UCSD-AML1 (cell line): Measurements from ENCODE around the gene NCOA1.
"Not testable (repeated sequence)": the region's sequence is repeated elsewhere in the genome, so short reads cannot be mapped to it uniquely, and the experiment has no call there.

Experiments used
- DNase-seq: peaks from one replicate; lab custom pipeline; 2025; ENCODE audit not compliant: unreplicated experiment; lab: John Stamatoyannopoulos, UW

The NCOA1 gene

GRCh38 chr2:24533574-24533973 lies 42.5 kb downstream of the NCOA1 start:
- not testable (repeated sequence) for DNase-seq

- DNase-seq = no peak
Measured at GRCh38 chr2:24538720-24539119, 47.7 kb downstream of the NCOA1 start.

- no peak for DNase-seq
Measured at GRCh38 chr2:24539258-24539657, 48.2 kb downstream of the NCOA1 start.

- DNase-seq = no peak
Measured at GRCh38 chr2:24540011-24540477, 49.0 kb downstream of the NCOA1 start.

- no peak for DNase-seq
Measured at GRCh38 chr2:24541621-24542020, 50.6 kb downstream of the NCOA1 start.

- no peak for DNase-seq
Measured at GRCh38 chr2:24542269-24542872, 51.3 kb downstream of the NCOA1 start.

GRCh38 chr2:24543252-24543651 lies 52.2 kb downstream of the NCOA1 start:
- no peak for DNase-seq

- no peak for DNase-seq
Measured at GRCh38 chr2:24544456-24545115, 53.5 kb downstream of the NCOA1 start.

- DNase-seq = no peak
Measured at GRCh38 chr2:24546669-24547068, 55.6 kb downstream of the NCOA1 start.

GRCh38 chr2:24548058-24548457 lies 57.0 kb downstream of the NCOA1 start:
- DNase-seq = no peak

- DNase-seq = not testable (repeated sequence)
Measured at GRCh38 chr2:24550301-24550700, 59.2 kb downstream of the NCOA1 start.

- no peak for DNase-seq
Measured at GRCh38 chr2:24551016-24551415, 60.0 kb downstream of the NCOA1 start.

- no peak for DNase-seq
Measured at GRCh38 chr2:24552836-24553235, 61.8 kb downstream of the NCOA1 start.

- DNase-seq = no peak
Measured at GRCh38 chr2:24558781-24559472, 67.9 kb downstream of the NCOA1 start.

- no peak for DNase-seq
Measured at GRCh38 chr2:24559473-24560113, 68.5 kb downstream of the NCOA1 start.

- no peak for DNase-seq
Measured at GRCh38 chr2:24565537-24565936, 74.5 kb downstream of the NCOA1 start.

GRCh38 chr2:24566209-24566608 lies 75.2 kb downstream of the NCOA1 start:
- DNase-seq = no peak

- no peak for DNase-seq
Measured at GRCh38 chr2:24566630-24567029, 75.6 kb downstream of the NCOA1 start.

- no peak for DNase-seq
Measured at GRCh38 chr2:24568551-24568950, 77.5 kb downstream of the NCOA1 start.

GRCh38 chr2:24569565-24569964 lies 78.5 kb downstream of the NCOA1 start:
- DNase-seq = not testable (repeated sequence)

GRCh38 chr2:24570225-24570624 lies 79.2 kb downstream of the NCOA1 start:
- DNase-seq = no peak
